Measurements from ENCODE around the gene STYXL1.

STYXL1 gene

GRCh38 chr7:76066716-76067503, 19.1 kb upstream of the STYXL1 start:
- TF ChIP-seq, protein P1, sequence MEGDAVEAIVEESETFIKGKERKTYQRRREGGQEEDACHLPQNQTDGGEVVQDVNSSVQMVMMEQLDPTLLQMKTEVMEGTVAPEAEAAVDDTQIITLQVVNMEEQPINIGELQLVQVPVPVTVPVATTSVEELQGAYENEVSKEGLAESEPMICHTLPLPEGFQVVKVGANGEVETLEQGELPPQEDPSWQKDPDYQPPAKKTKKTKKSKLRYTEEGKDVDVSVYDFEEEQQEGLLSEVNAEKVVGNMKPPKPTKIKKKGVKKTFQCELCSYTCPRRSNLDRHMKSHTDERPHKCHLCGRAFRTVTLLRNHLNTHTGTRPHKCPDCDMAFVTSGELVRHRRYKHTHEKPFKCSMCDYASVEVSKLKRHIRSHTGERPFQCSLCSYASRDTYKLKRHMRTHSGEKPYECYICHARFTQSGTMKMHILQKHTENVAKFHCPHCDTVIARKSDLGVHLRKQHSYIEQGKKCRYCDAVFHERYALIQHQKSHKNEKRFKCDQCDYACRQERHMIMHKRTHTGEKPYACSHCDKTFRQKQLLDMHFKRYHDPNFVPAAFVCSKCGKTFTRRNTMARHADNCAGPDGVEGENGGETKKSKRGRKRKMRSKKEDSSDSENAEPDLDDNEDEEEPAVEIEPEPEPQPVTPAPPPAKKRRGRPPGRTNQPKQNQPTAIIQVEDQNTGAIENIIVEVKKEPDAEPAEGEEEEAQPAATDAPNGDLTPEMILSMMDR (IDR thresholded peaks at IDR 0.05): no peak
- Histone ChIP-seq H3K36me3 (peaks cover 57% of the 10 kb centered on the region), H3K27me3 (no peaks in the 10 kb centered on the region), H3K9me3 (no peaks in the 10 kb centered on the region), H3K4me1 (ENCODE audit: control insufficient read depth in 1 of 2, insufficient read depth in 1 of 2, low read depth in 1 of 2, low read length in 1 of 2) (peaks cover 7 to 20% of the 10 kb centered on the region in 2 experiments), H3K27ac (no peak overlapping the region), H3K4me3 (ENCODE audit: low read depth in 1 of 2, low read length in 1 of 2) (no peak overlapping the region)

GRCh38 chr7:76065016-76065612, 17.3 kb upstream of the STYXL1 start:
- Histone ChIP-seq H3K27me3 (no peaks in the 10 kb centered on the region), H3K27ac (no peak overlapping the region), H3K36me3 (peaks cover 75% of the 10 kb centered on the region), H3K4me1 (ENCODE audit: control insufficient read depth in 1 of 2, insufficient read depth in 1 of 2, low read depth in 1 of 2, low read length in 1 of 2) (peaks cover 7 to 11% of the 10 kb centered on the region in 2 experiments), H3K9me3 (no peaks in the 10 kb centered on the region), H3K4me3 (ENCODE audit: low read depth in 1 of 2, low read length in 1 of 2) (no peak overlapping the region)
- TF ChIP-seq, protein P1 (IDR thresholded peaks at IDR 0.05): no peak

DNA sequence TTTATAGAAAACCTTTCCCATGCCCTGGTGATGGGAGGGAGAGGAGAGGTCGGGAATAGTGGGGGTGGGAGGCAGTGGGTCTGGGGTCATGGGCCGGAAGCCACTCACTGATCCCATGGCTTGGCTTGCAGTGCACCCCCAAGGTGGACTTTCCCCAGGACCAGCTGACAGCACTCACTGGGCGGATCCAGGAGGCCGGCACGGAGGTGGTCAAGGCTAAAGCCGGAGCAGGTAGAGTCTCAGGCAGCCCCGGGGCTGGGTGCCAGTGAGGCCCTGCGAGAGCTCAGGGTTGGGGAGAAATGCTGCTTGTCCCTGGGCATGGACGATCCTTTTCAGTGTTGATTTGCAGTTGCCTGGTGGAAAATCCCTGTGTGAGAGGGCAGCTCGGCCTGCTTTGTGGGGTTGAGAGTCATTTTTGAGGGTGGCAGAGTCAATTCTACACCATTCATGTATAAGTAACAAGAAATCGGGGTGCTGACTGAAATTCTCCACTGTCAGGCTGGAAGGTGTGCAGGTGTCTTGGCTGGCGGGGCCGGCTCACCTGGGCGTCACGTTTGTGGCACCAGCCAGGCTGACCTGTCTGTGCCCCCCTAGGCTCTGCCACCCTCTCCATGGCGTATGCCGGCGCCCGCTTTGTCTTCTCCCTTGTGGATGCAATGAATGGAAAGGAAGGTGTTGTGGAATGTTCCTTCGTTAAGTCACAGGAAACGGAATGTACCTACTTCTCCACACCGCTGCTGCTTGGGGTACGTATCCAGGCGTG, 16.6 kb upstream of the STYXL1 start:
- Histone ChIP-seq H3K9me3 (no peaks in the 10 kb centered on the region), H3K4me1 (ENCODE audit: control insufficient read depth in 1 of 2, insufficient read depth in 1 of 2, low read depth in 1 of 2, low read length in 1 of 2) (peaks cover 5 to 6% of the 10 kb centered on the region in 2 experiments), H3K27me3 (no peaks in the 10 kb centered on the region), H3K4me3 (ENCODE audit: low read depth in 1 of 2, low read length in 1 of 2) (no peak overlapping the region), H3K27ac (no peak overlapping the region), H3K36me3 (peaks cover 82% of the 10 kb centered on the region)
- TF ChIP-seq, protein P1 (IDR thresholded peaks at IDR 0.05): no peak

DNA sequence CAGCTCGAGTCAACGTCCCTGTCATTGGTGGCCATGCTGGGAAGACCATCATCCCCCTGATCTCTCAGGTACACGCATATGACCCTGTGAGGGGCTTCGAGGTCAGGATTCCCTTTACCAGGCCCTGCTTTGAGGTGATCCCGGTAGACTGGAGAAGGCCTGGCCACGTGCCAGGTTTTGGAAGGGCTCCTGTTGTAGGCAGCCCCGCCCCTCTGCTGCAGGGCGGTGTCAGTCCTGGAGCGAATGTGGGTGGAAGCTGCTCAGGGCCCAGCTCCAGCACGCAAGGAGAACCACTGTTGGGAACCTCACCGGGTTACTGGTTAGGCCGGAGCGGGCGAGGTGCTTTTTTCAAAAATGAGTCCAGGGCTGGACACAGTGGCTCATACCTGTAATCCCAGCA, 15.7 kb upstream of the STYXL1 start:
- no peaks in the 10 kb centered on the region for H3K27me3 ChIP-seq
- H3K36me3 ChIP-seq: peaks cover 91% of the 10 kb centered on the region
- H3K9me3 ChIP-seq: no peaks in the 10 kb centered on the region
- H3K27ac ChIP-seq: no peak overlapping the region
- no peaks in the 10 kb centered on the region for H3K4me1 ChIP-seq (ENCODE audit: control insufficient read depth in 1 of 2, insufficient read depth in 1 of 2, low read depth in 1 of 2, low read length in 1 of 2)
- H3K4me3 ChIP-seq (ENCODE audit: low read depth in 1 of 2, low read length in 1 of 2): no peak overlapping the region
- TF ChIP-seq, protein P1 (IDR thresholded peaks at IDR 0.05): no peak

GRCh38 chr7:76063114-76063513, 15.3 kb upstream of the STYXL1 start:
- no peaks in the 10 kb centered on the region for H3K27me3 ChIP-seq
- H3K36me3 ChIP-seq: peaks cover 95% of the 10 kb centered on the region
- H3K4me3 ChIP-seq (ENCODE audit: low read depth in 1 of 2, low read length in 1 of 2): no peak overlapping the region
- H3K9me3 ChIP-seq: no peaks in the 10 kb centered on the region
- H3K4me1 ChIP-seq (ENCODE audit: control insufficient read depth in 1 of 2, insufficient read depth in 1 of 2, low read depth in 1 of 2, low read length in 1 of 2): no peaks in the 10 kb centered on the region
- H3K27ac ChIP-seq: no peak overlapping the region
- TF ChIP-seq, protein P1 (IDR thresholded peaks at IDR 0.05): no peak
